Measurements from ENCODE around the gene CACHD1.

The CACHD1 gene

GRCh38 chr1:64525116-64525686, 55.3 kb downstream of the CACHD1 start:
- no peak for DNase-seq

GRCh38 chr1:64526312-64526711, 56.4 kb downstream of the CACHD1 start:
- no peak for DNase-seq

GRCh38 chr1:64527165-64527564, 57.2 kb downstream of the CACHD1 start:
- no peak for DNase-seq

- DNase-seq = no peak
Observed at GRCh38 chr1:64527786-64528185, 57.9 kb downstream of the CACHD1 start.

- DNase-seq = no peak
Observed at GRCh38 chr1:64530969-64531692, 61.2 kb downstream of the CACHD1 start.

GRCh38 chr1:64532646-64533045, 62.7 kb downstream of the CACHD1 start:
- DNase-seq = no peak

- DNase-seq = no peak
Observed at GRCh38 chr1:64535938-64536835, 66.3 kb downstream of the CACHD1 start.

GRCh38 chr1:64536836-64537490, 67.0 kb downstream of the CACHD1 start:
- DNase-seq = no peak

- no peak for DNase-seq
Observed at GRCh38 chr1:64537942-64538341, 68.0 kb downstream of the CACHD1 start.

GRCh38 chr1:64538389-64538788, 68.5 kb downstream of the CACHD1 start:
- no peak for DNase-seq

- no peak for DNase-seq
Observed at GRCh38 chr1:64539289-64539688, 69.4 kb downstream of the CACHD1 start.

- DNase-seq = no peak
Observed at GRCh38 chr1:64539781-64540218, 69.9 kb downstream of the CACHD1 start.

GRCh38 chr1:64540265-64540791, 70.4 kb downstream of the CACHD1 start:
- no peak for DNase-seq

GRCh38 chr1:64542118-64542517, 72.2 kb downstream of the CACHD1 start:
- no peak for DNase-seq

- no peak for DNase-seq
Observed at GRCh38 chr1:64543831-64544230, 73.9 kb downstream of the CACHD1 start.

GRCh38 chr1:64545118-64545843, 75.4 kb downstream of the CACHD1 start:
- no peak for DNase-seq

- no peak for DNase-seq
Observed at GRCh38 chr1:64546013-64546412, 76.1 kb downstream of the CACHD1 start.

- no peak for DNase-seq
Observed at GRCh38 chr1:64549464-64550239, 79.7 kb downstream of the CACHD1 start.

GRCh38 chr1:64550510-64550909, 80.6 kb downstream of the CACHD1 start:
- DNase-seq = no peak

GRCh38 chr1:64550946-64551605, 81.1 kb downstream of the CACHD1 start:
- no peak for DNase-seq

- no peak for DNase-seq
Observed at GRCh38 chr1:64553285-64553684, 83.4 kb downstream of the CACHD1 start.

Data from stimulated activated naive CD4-positive, alpha-beta T cell treated with Interleukin-2 at 50 U/mL for 16 hours (primary cell).